GM12873 (cell line): ENCODE data around the gene AMIGO3.

Experiments
- CTCF ChIP-seq: IDR thresholded peaks from 2 replicates; pipeline ENCODE4 v1.5.1; 2012; ENCODE audit warnings: low read depth, mild to moderate bottlenecking, moderate library complexity, low read length, control low read depth; ENCODE audit not compliant: insufficient read depth; ENCODE audit errors: missing control alignments

AMIGO3 gene

GRCh38 chr3:49669352-49669751 is 50.1 kb downstream of the AMIGO3 start:
- TF ChIP-seq CTCF: no peak

DNA sequence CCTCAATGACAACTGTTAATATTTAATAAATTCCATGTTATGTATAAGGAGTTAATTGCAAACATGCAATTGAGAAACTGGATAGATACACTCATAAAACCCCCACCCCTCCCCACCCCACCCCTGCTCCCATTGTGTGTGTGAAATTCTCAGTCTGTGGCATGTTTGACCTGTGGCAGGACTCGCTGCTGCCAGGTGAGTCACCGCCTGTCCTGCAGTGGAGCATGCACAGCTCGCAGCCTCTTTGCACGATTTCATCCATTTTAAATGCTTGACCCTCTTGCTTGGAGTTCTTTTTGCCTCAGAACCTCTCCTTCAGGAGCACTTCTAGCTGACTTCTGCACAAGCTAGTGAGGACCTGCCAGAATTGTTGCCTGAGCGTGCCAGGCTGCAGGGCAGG is 50.6 kb downstream of the AMIGO3 start:
- no peak for TF ChIP-seq CTCF

- no peak for TF ChIP-seq CTCF
These were observed 51.1 kb downstream of the AMIGO3 start for GRCh38 chr3:49668414-49668797.

GRCh38 chr3:49667701-49668413 is 51.6 kb downstream of the AMIGO3 start:
- no peak for TF ChIP-seq CTCF
